NCI-H1694 treated with DMSO at 0.1 percent for 48 hours (cell line): ENCODE results near the gene PEPD.

ENCODE experiments used
- DNase-seq: peaks from one replicate; lab custom pipeline; 2025; lab: John Stamatoyannopoulos, UW

Gene PEPD

DNA sequence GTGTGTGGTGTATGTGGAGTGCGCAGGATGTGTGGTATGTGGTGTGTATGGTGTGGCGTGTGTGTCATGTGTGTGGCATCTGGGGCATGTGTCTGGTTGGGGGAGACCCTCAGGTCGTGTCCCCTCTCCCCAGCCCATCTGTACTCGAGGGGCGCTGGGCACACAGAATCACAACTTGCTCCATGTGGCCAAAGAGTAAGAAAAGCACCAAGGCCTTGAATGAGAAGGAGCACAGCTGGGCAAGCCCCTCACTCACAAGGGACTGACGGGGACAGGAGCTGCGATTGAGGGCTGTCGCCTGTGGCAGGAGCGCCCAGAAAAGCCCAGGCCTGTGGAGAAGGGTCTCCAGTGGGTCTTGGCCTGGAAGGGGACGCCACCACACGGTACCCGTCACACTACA lies 62.8 kb downstream of the PEPD start:
- no peak for DNase-seq

DNA sequence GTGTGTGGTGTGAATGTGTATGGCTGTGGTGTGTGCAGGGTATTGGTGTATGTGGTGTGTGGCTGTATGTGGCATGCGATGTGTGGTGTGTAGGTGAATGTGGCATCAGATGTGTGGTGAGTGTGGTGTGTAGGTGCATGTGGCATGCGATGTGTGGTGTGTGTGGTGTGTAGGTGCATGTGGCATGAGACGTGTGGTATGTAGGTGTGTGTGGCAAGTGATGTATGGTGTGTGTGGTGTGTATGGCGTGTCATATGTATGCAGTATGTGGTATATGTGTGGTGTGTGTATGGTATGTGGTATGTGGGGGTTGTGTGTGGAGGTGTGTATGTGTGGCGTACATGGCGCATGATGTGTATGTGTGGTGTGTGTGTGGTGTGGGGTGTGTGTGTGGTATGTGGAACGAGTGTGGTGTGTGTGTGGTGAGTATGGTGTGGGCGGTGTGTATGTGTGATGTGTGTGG lies 63.4 kb downstream of the PEPD start:
- no peak for DNase-seq

DNA sequence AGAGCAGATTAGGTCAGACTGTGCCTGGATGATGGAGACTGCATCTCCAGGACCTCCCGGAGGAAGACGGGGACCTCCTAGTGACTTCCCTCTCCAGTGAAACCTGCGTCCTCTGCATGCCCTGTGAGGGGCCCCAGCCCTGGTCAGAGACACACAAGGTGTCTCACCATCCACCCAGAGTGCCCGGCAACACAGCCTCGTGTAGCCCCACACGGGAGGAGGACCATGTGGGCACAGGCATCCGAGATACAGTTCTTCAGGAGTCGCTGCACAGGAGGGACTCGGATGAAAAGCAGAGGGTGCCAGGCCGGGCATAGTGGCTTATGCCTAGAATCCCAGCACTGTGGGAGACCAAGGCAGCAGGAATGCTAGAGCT lies 64.8 kb downstream of the PEPD start:
- DNase-seq: no peak

DNA sequence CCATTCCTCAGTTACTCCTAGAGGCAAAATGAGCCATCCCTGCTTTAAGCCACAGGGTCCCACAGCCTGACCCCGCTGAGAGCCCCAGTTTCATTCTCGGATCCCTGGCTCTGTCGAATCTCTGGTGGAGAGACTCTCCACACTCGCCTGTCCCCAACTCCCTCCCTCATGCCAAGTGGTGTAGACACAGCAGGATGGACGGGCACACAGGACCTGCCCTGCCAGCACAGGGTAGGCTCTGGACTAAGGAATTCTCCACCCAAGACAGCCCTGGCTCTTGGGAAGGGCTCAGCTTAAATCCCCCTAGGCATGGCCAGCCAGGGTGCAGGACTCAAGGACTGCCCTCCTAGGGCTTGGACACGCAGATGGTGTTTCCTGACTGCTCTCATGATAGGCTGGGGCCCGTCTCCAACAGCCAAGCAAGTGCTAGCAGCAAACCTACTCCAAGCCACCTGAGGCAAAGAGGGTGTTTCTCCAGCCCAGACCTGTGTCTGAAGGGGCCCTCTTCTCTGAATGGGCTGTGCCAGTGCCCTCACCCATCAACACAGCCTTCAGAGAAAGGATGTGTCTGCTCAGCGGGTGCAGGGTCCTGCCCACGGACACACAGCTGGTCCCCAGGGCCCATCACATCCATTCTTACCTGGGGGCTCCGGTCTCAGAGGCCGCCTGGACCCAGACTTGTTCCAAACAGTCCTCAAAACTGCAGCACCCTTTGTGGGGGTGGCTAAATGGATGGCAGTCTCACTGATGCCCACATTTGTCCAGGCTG lies 65.3 kb downstream of the PEPD start:
- DNase-seq: no peak

DNA sequence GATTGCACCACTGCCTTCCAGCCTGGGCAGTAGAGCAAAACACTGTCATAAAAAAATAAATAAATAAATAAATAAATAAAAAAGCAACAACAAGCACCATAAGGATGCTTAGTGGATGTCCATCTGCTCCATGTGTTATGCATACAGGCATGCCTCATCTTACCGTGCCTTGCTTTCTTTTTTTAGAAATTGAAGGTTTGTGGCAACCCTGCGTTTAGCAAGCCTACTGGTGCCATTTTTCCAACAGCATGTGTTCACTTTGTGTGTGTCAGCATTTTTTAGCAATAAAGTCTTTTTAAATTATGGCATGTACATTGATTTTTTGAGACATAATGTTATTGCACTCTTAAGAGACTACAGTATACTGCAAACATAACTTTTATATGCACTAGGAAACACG lies 68.3 kb downstream of the PEPD start:
- peak; percentile 54 for DNase-seq

DNA sequence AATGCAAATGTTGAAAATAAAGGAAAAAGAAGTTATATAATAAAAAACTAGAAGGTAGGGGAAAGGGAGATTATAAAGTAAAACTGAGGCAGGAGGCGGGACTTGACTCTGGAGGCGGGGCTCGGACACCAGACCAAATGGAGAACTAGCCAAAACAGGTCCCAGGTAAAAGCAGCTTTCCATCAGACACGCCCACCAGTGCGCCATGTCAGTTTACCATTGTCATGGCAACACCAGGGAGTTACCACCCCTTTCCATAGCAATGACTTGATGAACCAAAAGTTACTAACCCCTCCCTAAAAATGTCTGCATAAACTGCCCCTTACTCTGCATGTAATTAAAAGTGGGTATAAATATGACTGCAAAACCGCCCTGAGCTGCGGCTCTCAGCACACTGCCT lies 70.9 kb downstream of the PEPD start:
- DNase-seq: no peak

DNA sequence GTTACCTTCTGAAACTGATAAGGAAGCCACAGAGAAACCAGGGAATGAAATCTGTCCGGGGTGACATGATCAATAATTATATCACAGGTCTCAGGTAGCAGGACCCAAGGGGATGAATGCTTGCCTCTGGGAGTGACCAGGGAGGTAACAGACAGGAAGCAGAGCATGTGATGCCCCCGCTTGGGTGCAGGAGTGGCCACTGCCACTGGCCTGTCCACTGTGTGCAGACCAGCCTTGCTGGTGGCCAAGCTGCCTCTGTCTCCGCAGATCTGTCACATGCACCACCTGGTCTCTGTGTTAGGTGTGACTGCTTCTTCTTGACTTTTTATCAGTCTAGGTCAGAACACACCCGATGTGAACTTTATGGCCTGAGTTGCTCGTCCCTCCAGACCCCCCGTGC lies 71.8 kb downstream of the PEPD start:
- no peak for DNase-seq

DNA sequence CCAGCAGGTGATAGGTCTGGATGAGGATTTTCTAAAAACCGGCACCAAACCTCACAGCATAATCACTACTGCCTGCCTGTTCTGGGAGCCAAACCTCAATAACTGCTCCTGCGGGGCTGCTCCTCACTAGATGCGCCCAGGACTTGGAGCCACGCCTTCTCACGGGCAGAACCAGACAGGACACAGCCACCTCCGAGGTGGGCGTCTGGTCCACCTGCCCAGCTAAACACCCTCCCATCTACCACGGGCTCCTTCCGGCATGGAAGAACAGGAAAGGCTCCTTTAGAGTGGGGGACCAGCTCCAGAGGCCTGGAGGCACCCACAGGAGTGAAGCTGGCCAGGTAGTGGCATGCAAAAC lies 73.5 kb downstream of the PEPD start:
- DNase-seq: no peak

DNA sequence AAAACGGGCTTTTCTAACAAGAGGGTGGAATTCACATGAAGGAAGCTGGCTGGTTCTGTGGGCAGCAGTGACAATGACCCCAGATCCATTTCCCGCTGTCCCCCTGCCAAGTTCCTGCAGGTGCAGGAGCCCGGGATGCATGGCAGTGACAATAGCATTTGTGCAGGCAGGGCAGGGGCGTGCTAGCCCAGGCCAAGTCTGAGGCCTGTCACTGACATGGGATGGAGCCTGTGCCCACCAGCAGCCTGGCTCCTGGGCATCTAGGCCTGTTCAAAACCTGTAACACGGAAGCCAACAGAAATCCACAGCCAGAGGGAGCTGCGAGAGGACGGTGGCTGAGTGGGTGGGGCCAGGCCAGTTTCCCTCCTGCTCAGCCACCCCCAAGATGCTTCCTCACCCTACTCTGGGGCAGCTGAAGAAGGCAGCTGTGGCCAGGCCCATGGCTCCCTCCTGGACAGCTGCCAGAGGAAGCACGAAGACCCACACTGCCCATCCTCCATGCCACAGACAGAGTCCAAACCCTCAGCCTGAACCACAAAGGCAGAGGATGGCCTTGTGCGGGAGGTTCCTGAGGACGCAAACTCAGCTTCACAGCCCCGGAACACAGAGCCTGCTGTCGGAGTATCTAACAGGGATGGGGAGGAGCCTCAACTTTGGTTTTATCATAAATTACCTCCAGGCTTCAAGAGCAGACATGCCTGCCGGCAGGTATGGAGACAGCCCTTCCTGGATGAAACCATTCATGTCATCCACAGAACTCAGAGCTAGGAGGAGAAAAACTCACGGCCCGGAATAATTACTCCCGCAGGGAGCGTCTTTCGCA lies 74.0 kb downstream of the PEPD start:
- no peak for DNase-seq

DNA sequence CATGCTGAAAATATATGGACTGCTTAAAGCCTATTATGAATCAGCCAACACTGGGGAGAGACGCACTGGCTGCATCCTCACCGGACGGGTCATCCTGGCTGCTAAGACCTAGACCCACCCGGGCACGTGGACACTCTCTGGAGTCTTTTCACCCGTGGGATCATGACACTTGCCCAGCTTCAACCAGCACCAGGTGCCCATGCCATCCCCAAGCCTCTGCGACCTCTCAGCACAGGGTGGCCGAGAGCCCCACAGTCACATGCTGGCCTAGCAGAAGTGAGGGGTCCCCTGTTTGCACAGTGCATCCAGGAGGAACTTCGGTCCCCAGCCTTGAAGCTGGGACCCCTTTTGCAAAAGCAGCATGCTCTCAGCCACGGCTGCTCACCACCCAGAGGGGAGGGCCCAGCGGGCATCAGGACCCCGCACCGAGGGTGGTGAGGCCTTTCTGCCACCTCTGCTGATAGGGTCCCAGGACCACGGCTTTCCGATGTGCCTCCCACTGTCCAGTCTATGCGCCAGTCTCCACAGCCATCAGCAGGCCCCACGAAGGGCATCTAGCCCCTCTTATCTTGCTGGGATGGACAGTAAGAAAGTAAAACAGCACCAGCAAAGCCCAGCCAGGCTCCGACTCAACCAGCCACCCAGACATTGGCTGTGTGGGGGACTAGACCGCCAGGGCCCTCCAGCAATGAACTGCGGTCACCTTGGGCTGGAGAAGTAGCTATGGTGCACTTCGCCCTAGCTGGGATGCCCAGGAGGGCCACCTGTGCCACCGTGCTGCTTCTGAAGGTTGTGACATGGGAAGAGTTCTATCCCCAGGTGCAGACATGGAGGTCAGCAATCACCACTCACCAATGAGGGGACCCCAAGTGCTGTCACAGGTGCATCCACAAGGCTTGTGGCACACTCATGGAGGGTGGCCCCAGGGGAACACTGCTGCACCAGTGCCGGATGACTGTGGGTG lies 75.0 kb downstream of the PEPD start:
- DNase-seq: no peak

DNA sequence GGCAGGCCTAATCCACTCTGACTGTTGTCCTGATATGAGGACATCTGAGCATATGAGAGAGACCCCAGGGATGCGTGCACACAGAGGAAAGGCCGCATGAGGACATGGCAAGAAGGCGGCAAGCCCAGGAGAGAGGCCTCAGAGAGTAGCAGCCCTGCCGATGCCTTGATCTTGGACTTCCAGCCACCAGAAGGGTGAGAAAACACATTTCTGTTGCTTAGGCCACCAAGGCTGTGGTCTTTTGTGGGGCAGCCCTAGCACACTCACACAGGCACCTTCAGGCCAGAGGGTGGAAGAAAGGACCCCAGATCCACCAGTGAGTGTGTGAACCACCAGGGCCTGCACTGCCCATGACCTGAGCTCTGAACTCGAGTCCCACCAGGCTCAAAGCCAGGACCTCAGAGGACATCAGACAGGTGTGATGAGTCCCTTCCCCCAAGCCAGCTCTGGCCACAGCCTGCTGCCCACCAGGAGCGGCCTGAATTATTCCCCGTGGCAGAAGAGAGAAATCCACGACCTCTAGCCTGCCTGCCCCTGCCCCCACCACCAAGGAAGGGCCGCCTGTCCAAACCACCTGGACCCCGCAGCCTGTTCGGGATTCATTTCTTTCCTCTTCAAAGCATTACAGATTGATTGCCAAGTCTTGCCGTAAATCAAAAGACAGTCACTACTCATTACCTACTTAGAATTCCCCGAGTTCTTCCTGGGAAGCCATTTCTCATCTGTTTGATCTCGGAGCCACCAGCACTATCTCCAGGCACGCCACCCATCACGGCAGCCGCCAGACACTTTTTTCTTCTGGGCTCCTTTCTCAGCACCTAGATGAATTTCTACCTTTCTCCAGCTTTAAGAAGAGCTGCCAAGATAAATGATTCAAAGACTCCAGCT lies 75.9 kb downstream of the PEPD start:
- DNase-seq: no peak

DNA sequence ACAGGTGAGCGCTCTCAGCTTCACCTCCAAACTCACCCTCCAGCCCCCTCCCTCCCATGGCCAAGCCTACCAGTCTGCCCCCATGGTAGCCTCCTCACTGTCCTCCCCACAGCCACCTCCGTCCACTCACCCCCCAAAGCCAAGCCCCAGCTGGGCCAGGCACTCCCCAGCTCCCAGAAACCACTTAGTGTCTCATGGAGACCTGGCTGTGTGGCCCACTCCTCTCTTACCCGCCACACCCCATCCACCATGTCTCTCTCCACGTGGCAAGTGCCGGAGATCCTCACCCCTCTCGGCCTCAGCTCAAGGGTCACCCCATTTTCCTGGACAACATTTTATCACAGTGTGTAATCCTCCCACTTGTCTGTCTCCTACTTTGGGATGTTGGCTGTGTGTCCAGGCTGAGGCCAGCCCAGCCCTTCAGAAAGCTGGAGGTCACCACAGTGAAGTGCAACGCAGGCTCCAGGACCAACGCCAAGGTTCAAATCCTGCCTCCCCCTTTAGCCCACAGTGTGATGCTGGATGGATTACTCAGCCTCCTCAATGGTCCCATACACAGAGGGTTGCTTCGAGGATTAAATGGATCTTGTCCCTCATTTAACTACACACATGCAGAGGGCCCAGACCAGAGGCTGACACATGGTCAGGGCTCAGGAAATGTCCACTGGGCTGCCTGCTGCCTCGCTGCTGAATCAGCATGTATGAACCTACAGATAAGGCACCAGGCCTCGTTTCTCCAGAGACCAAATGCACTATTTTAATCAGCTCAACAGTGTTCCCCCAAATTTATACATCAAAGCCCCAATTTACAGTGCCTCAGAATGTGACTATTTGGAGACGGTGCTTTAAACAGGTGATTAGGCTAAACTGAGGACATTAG lies 76.8 kb downstream of the PEPD start:
- DNase-seq: no peak

DNA sequence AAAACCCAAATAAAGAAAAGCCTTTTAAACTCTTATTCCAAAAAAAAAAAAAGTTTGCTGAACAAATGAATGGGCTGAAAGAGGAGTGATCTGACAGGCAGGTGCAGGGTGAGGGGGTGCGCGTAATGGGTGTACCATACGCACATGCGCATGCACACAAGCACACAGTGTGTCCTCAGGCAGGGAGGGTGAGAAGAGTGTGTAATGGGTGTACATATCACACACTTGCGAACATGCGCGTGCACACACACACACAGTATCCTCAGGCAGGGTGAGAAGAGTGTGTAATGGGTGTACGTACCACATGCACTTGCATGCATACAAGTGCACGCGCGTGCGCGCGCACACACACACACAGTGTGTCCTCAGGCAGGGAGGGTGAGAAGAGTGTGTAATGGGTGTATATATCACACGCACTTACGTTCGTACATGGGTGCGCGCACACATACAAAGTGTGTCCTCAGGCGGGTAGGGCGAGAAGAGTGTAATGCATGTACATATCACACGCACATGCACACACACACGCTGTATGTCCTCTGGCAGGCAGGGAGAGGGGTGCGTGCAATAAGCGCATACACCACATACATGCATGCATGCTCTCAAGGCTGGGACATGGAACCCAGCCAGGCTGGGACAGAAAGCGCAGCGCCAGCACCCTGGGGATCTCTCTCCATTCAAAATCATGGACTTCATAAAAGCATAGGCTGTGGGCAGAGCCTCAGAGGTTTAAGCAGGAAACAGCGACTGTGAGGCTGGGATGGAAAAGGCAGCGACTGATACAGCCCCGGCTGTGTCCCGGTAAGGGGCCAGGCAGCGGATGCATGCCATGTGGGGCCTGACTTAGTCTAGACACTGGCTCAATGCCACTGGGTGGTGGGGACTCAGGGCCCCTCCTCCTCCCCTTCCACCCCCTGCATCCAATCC lies 77.7 kb downstream of the PEPD start:
- no peak for DNase-seq

DNA sequence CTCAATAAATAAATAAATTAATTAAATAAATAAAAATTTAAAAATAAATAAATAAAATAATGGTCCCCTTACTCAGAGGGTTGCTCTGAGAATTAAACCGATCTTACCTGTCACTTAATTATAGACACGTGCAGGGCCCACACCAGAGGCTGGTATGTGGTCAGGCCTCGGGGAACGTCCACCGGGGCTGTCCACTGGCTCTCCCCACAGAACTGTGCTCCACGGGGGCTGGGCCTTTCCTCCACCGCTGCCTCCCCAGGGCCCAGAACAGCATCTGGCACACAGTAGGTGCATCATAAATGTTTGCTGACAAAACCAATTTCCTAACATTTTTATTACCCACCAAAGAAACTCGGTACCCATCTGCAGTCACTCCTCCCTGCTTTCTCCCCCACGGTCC lies 78.9 kb downstream of the PEPD start:
- no peak for DNase-seq

DNA sequence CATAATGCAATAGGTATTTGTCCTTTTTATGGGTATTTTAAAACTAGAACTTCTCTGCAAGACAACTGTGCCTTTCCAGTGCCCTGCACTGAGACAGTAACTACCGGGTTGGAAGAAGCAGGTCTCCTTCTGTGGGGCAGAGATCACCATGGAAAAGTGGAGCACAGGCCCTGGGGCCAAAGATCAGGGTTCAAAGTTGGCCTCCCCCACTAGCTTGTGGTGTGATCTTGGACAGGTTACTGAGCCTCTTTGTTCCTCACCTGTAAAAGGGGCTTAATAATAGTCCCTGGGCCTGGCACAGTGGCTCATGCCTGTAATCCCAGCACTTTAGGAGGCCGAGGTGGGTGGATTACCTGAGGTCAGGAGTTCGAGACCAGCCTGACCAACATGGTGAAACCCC lies 79.8 kb downstream of the PEPD start:
- DNase-seq: no peak

DNA sequence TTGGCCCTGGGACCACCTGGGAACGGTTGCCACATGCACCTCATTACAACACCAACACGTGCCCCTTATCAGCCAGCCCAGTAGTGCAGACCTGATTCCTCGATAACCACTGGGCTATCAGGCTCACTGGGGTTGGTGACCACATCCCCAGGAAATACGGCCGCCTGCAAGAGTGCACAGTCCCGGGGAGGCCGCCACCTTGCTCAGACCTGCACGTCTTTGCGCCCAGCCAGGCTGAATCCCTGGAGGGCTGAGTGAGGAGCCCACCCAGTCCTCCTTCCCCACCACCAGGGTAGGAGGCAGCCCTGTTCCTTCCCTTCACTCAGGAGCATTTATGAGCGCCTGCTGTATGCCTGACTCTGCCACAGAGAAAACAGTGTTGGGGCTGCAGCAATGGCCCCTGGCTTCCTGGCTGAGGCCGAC lies 80.3 kb downstream of the PEPD start:
- DNase-seq: no peak

DNA sequence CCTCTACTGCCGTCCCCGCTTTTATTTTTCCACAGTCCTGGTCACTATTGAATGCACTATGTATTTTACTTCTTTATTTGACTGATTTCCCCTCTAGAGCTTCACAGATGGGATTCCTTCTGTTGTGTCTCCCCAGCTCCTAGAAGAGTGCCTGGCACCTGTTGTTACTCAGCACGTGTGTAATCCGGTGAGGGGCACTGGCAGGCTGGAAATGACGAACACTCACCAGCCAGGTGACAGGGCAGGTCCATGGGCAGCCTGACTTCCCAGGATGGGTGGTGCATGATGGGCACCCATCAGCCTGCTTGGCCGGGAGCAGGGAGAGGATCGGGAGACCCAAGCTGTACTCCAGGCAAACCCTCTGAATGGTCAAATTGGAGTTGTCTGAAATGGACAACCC lies 80.9 kb downstream of the PEPD start:
- no peak for DNase-seq

DNA sequence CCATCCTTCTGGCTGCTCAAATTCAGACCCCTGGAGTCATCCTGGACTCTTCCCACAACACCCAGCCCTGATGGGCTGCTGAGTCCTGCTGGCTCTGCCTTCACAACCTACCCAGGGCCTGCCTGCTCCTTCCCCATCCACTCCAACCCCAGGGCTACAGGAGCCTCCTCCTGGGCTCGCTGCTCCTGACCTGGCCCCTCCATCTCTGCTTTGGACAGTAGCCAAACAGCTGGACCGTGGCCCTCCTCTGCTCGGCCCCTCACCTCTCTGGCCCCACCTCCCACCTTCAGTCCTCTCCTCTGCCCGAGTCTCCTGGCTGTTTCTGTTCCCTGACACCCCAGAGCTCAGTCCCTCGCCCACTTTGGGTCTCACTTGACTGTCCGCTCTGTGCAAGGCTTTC lies 81.3 kb downstream of the PEPD start:
- no peak for DNase-seq
